Testis (tissue), 3 donors: ENCODE data around the gene RPS8. TPM values are rescaled to one million over a fixed set of nuclear protein-coding genes. Genes with fewer than 3 reads are reported as not detected.
A peak's percentile ranks its signal among the peaks of the same experiment; 100 is the strongest.
"Not testable (repeated sequence)": the region's sequence is repeated elsewhere in the genome, so short reads cannot be mapped to it uniquely, and the experiment has no call there.

Experiments used
- DNase-seq: peaks from one replicate; pipeline ENCODE4 v3.0.0-alpha.2; 2019
- H3K27ac ChIP-seq, 2 donors: fragments of 200-600 bp; sonication (generic); one replicate each; pipeline ENCODE4 v1.5.1; 2019
- H3K27me3 ChIP-seq: fragments of 200-600 bp; sonication (generic); one replicate; pipeline ENCODE4 v1.5.1; 2019
- H3K36me3 ChIP-seq: fragments of 200-600 bp; sonication (generic); one replicate; pipeline ENCODE4 v1.5.1; 2017; ENCODE audit warnings: low read depth; ENCODE audit errors: missing control alignments
- H3K4me1 ChIP-seq: fragments of 200-600 bp; sonication (generic); one replicate; pipeline ENCODE4 v1.5.1; 2019
- H3K4me3 ChIP-seq, 2 donors: fragments of 200-600 bp; sonication (generic); one replicate each; pipeline ENCODE4 v1.5.1; 2017 to 2019
- H3K9me3 ChIP-seq: fragments of 200-600 bp; sonication (generic); one replicate; pipeline ENCODE4 v1.5.1; 2017
- CTCF ChIP-seq, 3 experiments: fragments of 450-650 bp in 2 of 3; fragments of 200-600 bp in 1 of 3; sonication (generic) in 1 of 3; IDR thresholded peaks; one replicate each; pipeline ENCODE4 v1.5.1; 2016 to 2019; ENCODE audit warnings: antibody characterized with exemption in 3 of 3, mild to moderate bottlenecking in 2 of 3, moderate library complexity in 1 of 3
- POLR2A ChIP-seq: fragments of 450-650 bp; IDR thresholded peaks from one replicate; pipeline ENCODE4 v1.6.1; 2017; ENCODE audit warnings: antibody characterized with exemption, mild to moderate bottlenecking, moderate library complexity
- WGBS, 2 donors: methylation state at CpG; one replicate each; pipeline ENCODE4 v1.1.5; 2018; 5-methylcytosine and 5-hydroxymethylcytosine counted together
- intact Hi-C: fragments of 100-400 bp; cut with DNase I; formaldehyde crosslinking; loops from one replicate; pipeline ENCODE4 v1.15.1; 2023; ENCODE audit warnings: low total_unique reads
- polyA plus RNA-seq: library from polyadenylated mRNA; stranded (reverse); fragments of 350-450 nt; fragmentation: Illumina TruSeq; extraction: RNeasy Lipid Tissue Mini Kit (QIAGEN cat#74804); gene quantifications from one replicate; pipeline ENCODE4 v1.2.3, GENCODE V29; 2014; ENCODE audit warnings: low read depth, low replicate concordance; ENCODE audit not compliant: insufficient read depth
- total RNA-seq, 2 donors: library from RNA; depleted of rRNA; stranded (reverse); fragments of >200 nt; gene quantifications; one replicate each; pipeline ENCODE4 v1.2.3, GENCODE V29; 2016

The RPS8 gene
- total and polyA plus RNA-seq, 3 donors from 2014 or later: 431 to 935 (median 860) TPM

- H3K4me1 ChIP-seq: peaks cover 62% of the 10 kb centered on the region
- intact Hi-C loops: no loop called here
- no peak overlapping the region for H3K4me3 ChIP-seq
- H3K36me3 ChIP-seq: no peaks in the 10 kb centered on the region
- WGBS, 2 donors: 49 to 57% methylated on average over 7 to 12 of the region's 12 CpGs
- no peak for TF ChIP-seq CTCF (IDR thresholded peaks at IDR 0.05)
- TF ChIP-seq POLR2A: no peak
- peak; percentile 81 for DNase-seq
- H3K27ac ChIP-seq: peak overlapping the region; percentile 95 to 99
- H3K9me3 ChIP-seq: no peaks in the 10 kb centered on the region
- H3K27me3 ChIP-seq: no peaks in the 10 kb centered on the region
These were observed 34.9 kb downstream of the RPS8 start for GRCh38 chr1:44810101-44810761.

- peaks cover 62% of the 10 kb centered on the region for H3K4me1 ChIP-seq
- peak overlapping the region; percentile 32 to 39 for H3K27ac ChIP-seq
- H3K9me3 ChIP-seq, H3K36me3 ChIP-seq, intact Hi-C loops, DNase-seq, H3K4me3 ChIP-seq, H3K27me3 ChIP-seq: not testable (repeated sequence)
- WGBS, 2 donors: 84 to 89% methylated on average over 4 of the region's 4 CpGs
These were observed 35.4 kb downstream of the RPS8 start for GRCh38 chr1:44810762-44811105.

- H3K36me3 ChIP-seq: no peaks in the 10 kb centered on the region
- TF ChIP-seq CTCF (IDR thresholded peaks at IDR 0.05): no peak
- TF ChIP-seq POLR2A: no peak
- WGBS, 2 donors: 48 to 50% methylated on average over 8 of the region's 8 CpGs
- H3K9me3 ChIP-seq: no peaks in the 10 kb centered on the region
- no peaks in the 10 kb centered on the region for H3K27me3 ChIP-seq
- no peak for DNase-seq
- intact Hi-C loops: no loop called here
- H3K4me1 ChIP-seq: peaks cover 58% of the 10 kb centered on the region
- peak overlapping the region; percentile 32 to 39 for H3K27ac ChIP-seq
- H3K4me3 ChIP-seq: no peak overlapping the region
These were observed 35.9 kb downstream of the RPS8 start for GRCh38 chr1:44811234-44811633.

GRCh38 chr1:44812822-44813543 lies 37.6 kb downstream of the RPS8 start:
- H3K9me3 ChIP-seq: no peaks in the 10 kb centered on the region
- no peak for DNase-seq
- 62 to 82% methylated on average over 33 to 48 of the region's 48 CpGs for WGBS, 2 donors
- H3K27me3 ChIP-seq: no peaks in the 10 kb centered on the region
- H3K27ac ChIP-seq: peak overlapping the region in 1 of 2 donors; percentile 79
- intact Hi-C loops: no loop called here
- no peak for TF ChIP-seq CTCF (IDR thresholded peaks at IDR 0.05)
- H3K4me3 ChIP-seq: peak overlapping the region; percentile 29 to 36
- H3K36me3 ChIP-seq: no peaks in the 10 kb centered on the region
- peaks cover 41% of the 10 kb centered on the region for H3K4me1 ChIP-seq

GRCh38 chr1:44815926-44816325 lies 40.6 kb downstream of the RPS8 start:
- peaks cover 23% of the 10 kb centered on the region for H3K4me1 ChIP-seq
- H3K9me3 ChIP-seq, DNase-seq, H3K4me3 ChIP-seq, H3K27me3 ChIP-seq, H3K27ac ChIP-seq, H3K36me3 ChIP-seq, intact Hi-C loops: not testable (repeated sequence)
- 84 to 90% methylated on average over 9 of the region's 9 CpGs for WGBS, 2 donors
